B cell (primary cell): ENCODE data around the gene TMEM38B. TPM values are rescaled to one million over a fixed set of nuclear protein-coding genes. Genes with fewer than 3 reads are reported as not detected.

Experiments
- ATAC-seq: fragments of 200-7000 bp; cut with Tn5 transposase; one replicate; pipeline ENCODE4 v1.10.0; 2021; ENCODE audit warnings: low read depth, mild to moderate bottlenecking, moderate number of reproducible peaks, moderate library complexity
- CTCF ChIA-PET: fragments of 350-600 bp; sonication (Branson Sonifier 250); formaldehyde crosslinking; loops from one replicate; lab custom pipeline; 2021; ENCODE audit warnings: antibody characterized with exemption, inconsistent platforms; lab: Charles Lee
- POLR2A ChIA-PET: fragments of 350-600 bp; sonication (Branson Sonifier 250); formaldehyde crosslinking; loops from one replicate; lab custom pipeline; 2021; ENCODE audit warnings: antibody characterized with exemption; lab: Charles Lee
- DNase-seq: peaks from one replicate; pipeline ENCODE4 v3.0.0; 2013
- H2AFZ ChIP-seq: 2 replicates; pipeline ENCODE4 v1.6.1; 2012; ENCODE audit warnings: mild to moderate bottlenecking, low read depth, low read length; ENCODE audit not compliant: insufficient read depth, poor library complexity, severe bottlenecking
- H3K27ac ChIP-seq, 2 donors: 1 replicate in 1 of 2; 2 replicates in 1 of 2; pipeline ENCODE4 v1.5.1; 2012 to 2013; ENCODE audit warnings: low read length in 2 of 2, mild to moderate bottlenecking in 2 of 2, moderate library complexity in 1 of 2
- H3K27me3 ChIP-seq, 4 experiments: fragments of 200-600 bp in 1 of 4; sonication (generic) in 1 of 4; replicated peaks in 1 of 4; 1 replicate in 2 of 4; 2 replicates in 2 of 4; pipeline versions ENCODE4 v1.6.1 to v1.7.0; 2013 to 2016; ENCODE audit warnings: low read length in 3 of 4, mild to moderate bottlenecking in 2 of 4, mixed read lengths in 1 of 4, moderate library complexity in 1 of 4; ENCODE audit not compliant: insufficient read depth in 4 of 4, control insufficient read depth in 3 of 4; ENCODE audit errors: control extremely low read depth in 1 of 4
- H3K36me3 ChIP-seq, 2 experiments: replicated peaks in 1 of 2; 1 replicate in 1 of 2; 2 replicates in 1 of 2; pipeline versions ENCODE4 v1.6.1 to v1.7.1; 2013; ENCODE audit warnings: low read length in 1 of 2; ENCODE audit not compliant: insufficient read depth in 2 of 2, control insufficient read depth in 1 of 2; ENCODE audit errors: control extremely low read depth in 1 of 2, extremely low read depth in 1 of 2
- H3K4me1 ChIP-seq, 2 donors: fragments of 200-600 bp in 1 of 2; sonication (generic) in 1 of 2; 1 replicate in 1 of 2; 2 replicates in 1 of 2; pipeline versions ENCODE4 v1.5.1 to v1.6.1; 2013 to 2017; ENCODE audit warnings: low read length in 2 of 2; ENCODE audit not compliant: control insufficient read depth in 2 of 2, insufficient read depth in 2 of 2
- H3K4me2 ChIP-seq: replicated peaks from 2 replicates; pipeline ENCODE3; 2012; ENCODE audit warnings: mild to moderate bottlenecking, low read depth, low read length; ENCODE audit not compliant: poor library complexity, severe bottlenecking
- H3K4me3 ChIP-seq, 5 experiments: fragments of 200-600 bp in 1 of 5; sonication (generic) in 1 of 5; 1 replicate in 3 of 5; 2 replicates in 2 of 5; pipeline versions ENCODE4 v1.5.1 to v1.7.0; 2011 to 2016; ENCODE audit warnings: low read length in 4 of 5, mild to moderate bottlenecking in 4 of 5, low read depth in 2 of 5, control low read depth in 1 of 5, moderate library complexity in 1 of 5; ENCODE audit not compliant: insufficient read depth in 1 of 5; ENCODE audit errors: control extremely low read depth in 1 of 5, extremely low read depth in 1 of 5
- H3K79me2 ChIP-seq: fragments of 200-600 bp; sonication (generic); one replicate; pipeline ENCODE4 v1.6.0; 2016; ENCODE audit warnings: low read length; ENCODE audit not compliant: control insufficient read depth, insufficient read depth
- H3K9ac ChIP-seq: fragments of 200-600 bp; sonication (generic); 2 replicates; pipeline ENCODE4 v1.6.1; 2017; ENCODE audit warnings: mild to moderate bottlenecking, low read length, moderate library complexity
- H3K9me3 ChIP-seq, 3 donors: one replicate each; pipeline versions ENCODE4 v1.6.1 to v1.7.1; 2013; ENCODE audit warnings: low read length in 2 of 3; ENCODE audit not compliant: control insufficient read depth in 2 of 3, insufficient read depth in 1 of 3; ENCODE audit errors: control extremely low read depth in 1 of 3
- H4K20me1 ChIP-seq: 2 replicates; pipeline ENCODE4 v1.6.0; 2012; ENCODE audit warnings: mild to moderate bottlenecking, low read length; ENCODE audit not compliant: insufficient read depth, control insufficient read depth, poor library complexity, severe bottlenecking
- H3K27ac Mint-ChIP-seq: one replicate; pipeline ENCODE4 v1.8.0; 2021; ENCODE audit warnings: mixed read lengths
- H3K27me3 Mint-ChIP-seq: one replicate; pipeline ENCODE4 v1.8.0; 2021; ENCODE audit warnings: mixed read lengths
- H3K4me1 Mint-ChIP-seq: one replicate; pipeline ENCODE4 v1.8.0; 2021; ENCODE audit warnings: mixed read lengths
- H3K4me3 Mint-ChIP-seq: one replicate; pipeline ENCODE4 v1.8.0; 2021; ENCODE audit warnings: mixed read lengths
- H3K9me3 Mint-ChIP-seq: one replicate; pipeline ENCODE4 v1.8.0; 2022; ENCODE audit warnings: mixed read lengths; ENCODE audit not compliant: insufficient read depth
- EZH2 ChIP-seq: IDR thresholded peaks from 2 replicates; pipeline ENCODE4 v1.6.1; 2012; ENCODE audit warnings: borderline replicate concordance, low read depth, mild to moderate bottlenecking, moderate library complexity, low read length; ENCODE audit not compliant: insufficient read depth, poor library complexity, severe bottlenecking
- WGBS: methylation state at CpG from one replicate; pipeline ENCODE4 v1.1.5; 2013; ENCODE audit warnings: missing lambda C conversion rate; ENCODE audit not compliant: insufficient coverage; 5-methylcytosine and 5-hydroxymethylcytosine counted together
- intact Hi-C: fragments of 100-400 bp; cut with micrococcal nuclease; formaldehyde crosslinking; loops from one replicate; pipeline ENCODE4 v1.10.0; 2022
- polyA plus RNA-seq: library from polyadenylated mRNA; depleted of rRNA; stranded (reverse); fragments of >200 nt; gene quantifications from 2 replicates; pipeline ENCODE4 v1.2.3, GENCODE V29; 2012
- total RNA-seq, 2 donors: library from RNA; stranded (reverse); fragments of 120-200 nt in 1 of 2; gene quantifications; 1 replicate in 1 of 2; 2 replicates in 1 of 2; pipeline versions ENCODE4 v1.2.3 to v1.2.4, GENCODE V29; 2013 to 2022
- TF ChIP-seq, protein P1 (sequence below): fragments of 200-600 bp; IDR thresholded peaks from one replicate; pipeline ENCODE4 v1.8.0; 2022; ENCODE audit warnings: antibody characterized with exemption, mild to moderate bottlenecking

The TMEM38B gene
- total and polyA plus RNA-seq, 2 donors (not counting 1 experiment from before 2014, with no cell fraction given), result 6.4 to 29.6 TPM

DNA sequence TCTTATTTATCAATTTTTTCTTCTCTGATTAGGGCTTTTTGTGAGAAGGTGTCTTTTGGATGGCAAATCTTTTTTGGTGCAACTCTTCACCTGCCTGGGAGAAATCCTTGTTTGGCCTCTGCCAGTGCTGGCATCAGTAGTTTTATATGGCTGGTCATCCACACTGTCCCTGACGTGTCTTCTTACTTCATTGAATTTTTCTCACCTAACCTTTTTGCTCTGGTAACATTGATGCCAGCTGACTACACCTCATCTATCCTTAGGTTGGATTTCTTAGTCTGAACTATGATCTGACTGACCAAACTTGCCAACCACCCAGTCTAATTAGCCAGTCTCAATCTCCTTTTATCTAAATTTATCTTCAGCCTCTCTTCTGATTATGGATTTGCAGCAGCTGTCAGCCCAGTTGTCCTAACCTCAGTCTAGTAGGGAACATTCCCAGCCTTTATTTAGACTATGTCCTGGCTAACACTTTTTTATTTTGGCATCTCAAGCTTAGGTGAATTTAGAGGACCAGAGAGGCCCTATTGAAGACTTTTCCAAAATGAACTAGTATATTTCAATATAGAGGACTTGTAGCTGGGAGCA lies 10.6 kb upstream of the TMEM38B start:
- 75% methylated on average over 1 of the region's 1 CpG for WGBS
- Mint-ChIP-seq H3K4me1 (no peaks in the 10 kb centered on the region), H3K9me3 (no peaks in the 10 kb centered on the region), H3K27me3 (peaks cover 12% of the 10 kb centered on the region), H3K27ac (no peak overlapping the region), H3K4me3 (no peak overlapping the region)
- Histone ChIP-seq H3K9ac (no peak overlapping the region), H3K4me2 (no peak overlapping the region), H3K4me1 (no peaks in the 10 kb centered on the region), H3K27me3 (no peaks in the 10 kb centered on the region), H3K9me3 (no peaks in the 10 kb centered on the region), H2AFZ (no peak overlapping the region), H3K79me2 (no peaks in the 10 kb centered on the region), H4K20me1 (no peaks in the 10 kb centered on the region), H3K4me3 (no peak overlapping the region), H3K27ac (no peak overlapping the region), H3K36me3 (no peaks in the 10 kb centered on the region)
- no peak for ATAC-seq
- intact Hi-C loops, result no loop called here
- TF ChIP-seq, protein P1, sequence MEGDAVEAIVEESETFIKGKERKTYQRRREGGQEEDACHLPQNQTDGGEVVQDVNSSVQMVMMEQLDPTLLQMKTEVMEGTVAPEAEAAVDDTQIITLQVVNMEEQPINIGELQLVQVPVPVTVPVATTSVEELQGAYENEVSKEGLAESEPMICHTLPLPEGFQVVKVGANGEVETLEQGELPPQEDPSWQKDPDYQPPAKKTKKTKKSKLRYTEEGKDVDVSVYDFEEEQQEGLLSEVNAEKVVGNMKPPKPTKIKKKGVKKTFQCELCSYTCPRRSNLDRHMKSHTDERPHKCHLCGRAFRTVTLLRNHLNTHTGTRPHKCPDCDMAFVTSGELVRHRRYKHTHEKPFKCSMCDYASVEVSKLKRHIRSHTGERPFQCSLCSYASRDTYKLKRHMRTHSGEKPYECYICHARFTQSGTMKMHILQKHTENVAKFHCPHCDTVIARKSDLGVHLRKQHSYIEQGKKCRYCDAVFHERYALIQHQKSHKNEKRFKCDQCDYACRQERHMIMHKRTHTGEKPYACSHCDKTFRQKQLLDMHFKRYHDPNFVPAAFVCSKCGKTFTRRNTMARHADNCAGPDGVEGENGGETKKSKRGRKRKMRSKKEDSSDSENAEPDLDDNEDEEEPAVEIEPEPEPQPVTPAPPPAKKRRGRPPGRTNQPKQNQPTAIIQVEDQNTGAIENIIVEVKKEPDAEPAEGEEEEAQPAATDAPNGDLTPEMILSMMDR, result no peak
- TF ChIP-seq EZH2, result no peak
- ChIA-PET POLR2A (no interaction called here), CTCF (interaction anchor here (1.3 kb wide), 1 partner anchor 11 kb away, joined by 3 read pairs; the partner anchor contains the start of gene TMEM38B)
- DNase-seq, result no peak

DNA sequence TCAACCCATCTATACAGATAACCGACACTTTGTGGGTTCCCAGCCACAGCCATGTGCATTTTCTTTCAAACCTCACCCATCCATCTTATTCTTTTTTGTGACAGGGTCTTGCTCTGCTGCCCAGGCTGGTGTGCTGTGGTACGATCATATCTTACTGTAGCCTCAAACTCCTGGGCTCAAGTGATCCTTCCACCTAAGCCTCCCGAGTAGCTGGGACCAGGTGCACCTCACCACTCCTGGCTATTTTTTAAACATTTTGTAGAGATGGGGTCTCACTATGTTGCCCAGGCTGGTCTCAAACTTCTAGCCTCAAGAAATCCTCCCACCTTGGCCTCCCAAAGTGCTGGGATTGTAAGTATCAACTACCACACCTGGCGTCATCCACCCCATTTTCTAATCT lies 7.4 kb upstream of the TMEM38B start:
- no peak for DNase-seq
- Mint-ChIP-seq H3K4me1 (no peaks in the 10 kb centered on the region), H3K4me3 (no peak overlapping the region), H3K27ac (no peak overlapping the region), H3K27me3 (peaks cover 32% of the 10 kb centered on the region), H3K9me3 (no peaks in the 10 kb centered on the region)
- H3K27ac ChIP-seq, result no peak overlapping the region
- no peak overlapping the region for H3K9ac ChIP-seq
- intact Hi-C loops, result no loop called here
- H3K9me3 ChIP-seq, result no peaks in the 10 kb centered on the region
- no peak overlapping the region for H2AFZ ChIP-seq
- H3K79me2 ChIP-seq, result no peaks in the 10 kb centered on the region
- H3K4me1 ChIP-seq, result no peaks in the 10 kb centered on the region
- H4K20me1 ChIP-seq, result no peaks in the 10 kb centered on the region
- peaks cover 0 to 12% (median 5%) of the 10 kb centered on the region in 4 experiments for H3K27me3 ChIP-seq
- H3K4me3 ChIP-seq, result no peak overlapping the region
- H3K36me3 ChIP-seq, result no peaks in the 10 kb centered on the region
- ATAC-seq, result no peak
- TF ChIP-seq, protein P1, result no peak
- TF ChIP-seq EZH2, result no peak
- no peak overlapping the region for H3K4me2 ChIP-seq
- ChIA-PET CTCF (interaction anchor here (0.9 to 1.2 kb wide), 2 partner anchors 9 to 33 kb away, joined by 3 read pairs; no protein-coding TSS in a partner anchor), POLR2A (no interaction called here)
- 87% methylated on average over 3 of the region's 4 CpGs for WGBS
